ENCODE data around the gene NGEF.
"Not testable (repeated sequence)": the region's sequence is repeated elsewhere in the genome, so short reads cannot be mapped to it uniquely, and the experiment has no call there.

Gene NGEF

DNA sequence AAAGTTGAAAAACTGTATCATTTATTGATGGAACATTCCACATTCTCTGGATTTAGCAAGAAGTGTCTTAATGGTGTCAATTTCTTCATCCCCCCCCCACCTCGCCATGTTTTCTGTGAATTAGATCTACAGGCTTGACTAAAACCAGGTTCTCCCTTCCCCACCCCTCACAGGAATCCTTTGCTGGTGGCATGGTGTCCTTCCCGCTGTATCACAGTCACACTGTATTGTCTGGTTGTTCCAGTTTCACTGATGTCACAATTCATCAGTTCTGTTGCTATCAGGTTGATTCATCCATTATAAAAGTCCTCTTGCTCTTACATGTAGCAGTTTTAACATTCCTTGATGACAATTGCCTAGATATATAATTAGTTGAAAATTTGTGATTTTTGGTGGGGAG is 149.1 kb downstream of the NGEF start:
- DNase-seq: no peak

DNA sequence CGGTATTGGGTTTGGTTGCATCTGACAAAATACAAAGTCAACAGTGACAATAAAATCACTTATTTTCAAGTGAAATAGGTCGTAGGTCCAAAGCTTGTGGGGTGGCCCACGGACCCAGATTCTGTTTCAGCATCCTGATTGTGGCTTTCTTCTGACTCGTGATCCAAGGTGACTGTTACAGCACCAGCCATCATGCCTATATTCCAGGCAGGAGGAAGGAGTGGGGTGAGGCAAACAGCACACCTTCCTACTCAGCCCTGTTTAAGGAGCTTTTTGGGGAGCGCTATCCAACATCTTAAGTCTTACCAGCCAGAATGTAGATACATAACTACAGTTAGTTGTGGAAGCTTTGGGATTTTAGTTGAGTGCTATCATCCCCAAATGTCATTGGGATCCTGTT is 151.7 kb downstream of the NGEF start:
- no peak for DNase-seq

DNA sequence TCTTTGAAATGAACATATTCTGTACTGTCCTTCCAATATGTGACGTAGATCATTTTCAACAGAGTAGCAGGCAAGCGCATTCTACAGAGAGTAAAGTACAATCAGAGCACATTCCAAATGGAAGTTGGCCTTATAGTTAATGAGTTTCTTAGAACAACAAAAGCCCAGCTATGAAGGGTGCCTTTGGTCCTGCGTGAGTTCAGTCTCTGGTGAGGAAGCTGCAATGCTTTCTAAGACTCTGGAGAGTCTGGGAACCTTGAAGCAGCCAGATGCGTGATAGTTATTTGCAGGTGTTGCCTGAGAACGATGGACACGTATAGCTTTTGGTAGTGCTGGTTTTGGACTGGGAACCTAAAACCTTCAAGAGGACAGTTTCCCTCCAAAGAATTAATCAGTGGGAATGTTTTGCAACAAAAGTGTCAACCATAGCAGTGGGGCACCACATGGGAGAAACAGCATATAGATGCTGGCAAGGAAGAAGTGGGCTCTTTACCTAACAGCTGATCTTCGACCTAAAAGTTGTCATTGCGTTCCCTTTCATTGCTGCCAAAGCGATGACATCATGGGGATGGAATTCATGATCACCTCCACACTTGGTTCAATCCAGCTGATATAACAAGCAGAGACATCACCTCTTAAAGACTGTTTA is 152.3 kb downstream of the NGEF start:
- peak; percentile 15 for DNase-seq

DNA sequence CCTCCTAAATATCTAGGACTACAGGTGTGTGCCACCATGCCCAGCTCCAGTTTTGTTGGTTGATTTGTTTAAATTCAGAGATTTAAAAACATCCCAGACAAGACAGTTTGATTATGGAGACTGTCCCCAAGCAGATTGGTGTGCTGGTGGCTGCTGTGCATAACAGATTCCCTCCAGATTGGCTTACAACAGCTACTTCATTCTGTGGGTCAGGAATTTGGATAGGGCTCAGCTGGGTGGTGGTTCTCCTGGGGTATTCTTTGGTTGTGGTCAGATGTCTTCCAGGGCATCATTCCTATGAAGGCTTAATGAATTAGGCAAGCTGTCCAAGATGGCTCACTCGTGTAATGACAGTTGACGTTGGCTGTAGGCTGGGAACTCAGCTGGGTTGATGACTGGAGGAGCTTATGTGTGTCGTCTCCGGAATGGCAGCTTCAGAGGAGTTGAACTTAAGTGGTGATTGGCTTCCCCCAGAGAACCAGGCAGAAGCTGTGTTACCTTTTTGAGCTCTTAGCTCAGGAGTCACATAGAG is 153.6 kb downstream of the NGEF start:
- no peak for DNase-seq

DNA sequence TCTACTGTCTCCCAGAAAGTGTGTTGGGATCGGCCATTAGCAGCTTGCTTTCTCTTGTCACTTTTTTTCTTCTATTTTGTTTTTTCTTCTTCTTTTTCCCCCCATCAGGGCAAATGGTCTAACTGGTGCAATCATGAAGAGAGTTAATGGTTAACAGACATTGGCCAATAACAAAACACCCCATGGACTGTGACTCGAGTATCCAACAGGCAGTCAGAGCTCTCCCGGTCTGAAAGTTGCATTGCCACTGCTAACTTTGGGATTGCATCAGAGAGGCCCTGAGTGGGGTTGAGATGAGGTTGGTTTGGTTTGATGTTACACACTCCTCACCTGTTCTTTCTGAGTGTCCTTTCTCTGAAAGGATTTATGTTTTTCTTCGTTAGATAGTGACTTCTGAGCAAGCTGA is 155.9 kb downstream of the NGEF start:
- no peak for DNase-seq

DNA sequence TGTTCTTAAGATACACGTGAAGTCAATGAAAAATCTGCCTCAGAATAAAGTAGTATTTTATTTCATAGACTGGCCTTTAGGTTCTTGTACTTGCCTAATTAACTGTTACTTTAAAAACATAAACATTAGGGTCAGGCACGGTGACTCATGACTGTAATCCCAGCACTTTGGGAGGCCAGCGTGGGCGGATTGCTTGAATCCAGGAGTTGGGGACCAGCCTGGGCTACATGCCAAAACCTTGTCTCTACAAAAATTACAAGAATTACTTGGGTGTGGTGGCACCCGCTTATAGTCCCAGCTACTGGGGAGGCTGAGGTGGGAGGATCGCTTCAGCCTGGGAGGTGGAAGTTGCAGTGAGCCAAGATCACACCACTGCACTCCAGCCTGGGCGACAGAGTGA is 159.0 kb downstream of the NGEF start:
- DNase-seq: peak; percentile 89

DNA sequence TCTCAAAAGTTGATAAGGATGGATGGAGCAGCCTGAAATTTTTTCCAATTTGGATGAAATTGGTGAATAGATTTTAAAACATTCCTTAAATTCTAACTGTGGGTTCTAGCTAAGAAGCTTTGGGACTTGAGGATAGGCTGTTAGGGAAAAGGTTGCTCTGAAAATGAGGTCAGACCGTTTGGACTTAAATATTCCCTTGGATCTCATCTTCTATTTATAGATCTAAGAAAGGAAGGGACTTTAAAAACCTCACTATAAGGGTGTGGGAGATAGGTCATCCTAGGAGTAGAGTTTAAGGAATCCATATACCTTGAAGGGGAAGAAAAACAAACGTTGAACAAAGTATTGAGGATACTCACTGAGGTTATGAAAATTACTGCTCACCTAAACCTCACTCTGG is 160.4 kb downstream of the NGEF start:
- DNase-seq: no peak

DNA sequence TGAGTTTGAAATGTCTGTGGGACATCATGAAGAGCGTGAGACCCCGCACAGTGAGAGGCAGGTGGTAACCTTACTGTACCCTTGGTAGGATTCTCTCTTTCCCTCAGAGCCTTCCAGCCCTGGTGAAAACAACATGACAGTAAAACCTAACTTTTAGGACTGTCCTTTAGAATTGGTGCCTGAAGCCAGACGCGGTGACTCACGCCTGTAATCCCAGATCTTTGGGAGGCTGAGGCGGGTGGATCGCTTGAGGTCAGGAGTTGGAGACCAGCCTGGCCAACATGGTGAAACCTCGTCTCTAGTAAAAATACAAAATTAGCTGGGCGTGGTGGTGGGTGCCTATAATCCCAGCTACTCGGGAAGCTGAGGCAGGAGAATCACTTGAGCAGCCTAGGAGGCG is 161.0 kb downstream of the NGEF start:
- DNase-seq: not testable (repeated sequence)

DNA sequence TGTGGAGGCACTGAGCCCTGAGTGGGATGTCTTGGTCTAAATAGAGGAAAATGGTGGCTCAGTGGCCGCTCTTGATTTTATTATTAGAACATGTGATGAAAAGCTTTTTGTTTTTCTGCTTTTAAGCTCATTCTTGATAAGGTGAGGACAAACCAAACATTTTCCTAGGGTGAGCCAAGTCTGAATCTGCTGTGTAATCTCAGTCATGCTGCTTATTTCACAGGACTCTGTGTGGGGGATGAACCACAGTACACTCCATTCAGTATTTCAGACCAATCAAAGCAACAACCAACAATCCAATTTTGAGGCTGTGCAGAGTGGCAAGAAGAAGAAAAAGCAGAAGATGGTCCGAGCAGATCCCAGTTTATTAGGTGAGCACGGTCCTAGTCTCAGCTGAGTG is 163.0 kb downstream of the NGEF start:
- DNase-seq: no peak

DNA sequence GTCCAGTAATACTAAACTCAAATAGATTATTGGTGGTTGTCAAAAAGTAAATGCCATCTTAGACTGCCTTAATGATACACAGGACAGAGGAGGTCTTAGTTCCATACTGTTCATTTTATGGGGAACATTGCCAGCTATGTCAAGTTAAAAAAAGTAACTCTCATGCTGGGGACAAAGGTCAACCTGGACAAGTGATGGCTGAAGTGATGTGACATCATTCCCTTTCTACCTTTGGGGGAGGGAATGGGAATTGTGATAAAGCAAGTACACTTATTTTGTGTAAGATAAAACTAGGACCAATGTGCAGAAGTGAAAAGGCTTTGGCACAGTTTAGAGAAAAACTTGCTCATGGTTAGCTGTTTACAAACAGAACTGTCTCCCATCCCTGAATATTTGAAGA is 167.0 kb downstream of the NGEF start:
- no peak for DNase-seq

DNA sequence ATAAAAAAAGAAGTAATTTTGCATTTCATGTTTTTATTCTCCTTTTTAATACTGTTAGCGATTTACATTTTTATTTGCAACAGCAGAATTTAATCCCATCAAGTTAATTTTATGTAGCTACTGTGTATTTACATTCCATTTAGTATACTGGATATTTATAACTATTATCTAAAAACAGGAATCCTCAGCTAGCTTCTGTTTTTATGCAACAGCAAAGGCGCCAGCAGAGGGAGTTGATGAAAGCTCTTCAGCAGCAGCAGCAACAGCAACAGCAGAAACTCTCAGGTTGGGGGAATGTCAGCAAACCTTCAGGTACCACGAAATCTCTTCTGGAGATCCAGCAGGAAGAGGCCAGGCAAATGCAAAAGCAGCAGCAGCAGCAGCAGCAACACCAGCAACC is 169.2 kb downstream of the NGEF start:
- DNase-seq: no peak

DNA sequence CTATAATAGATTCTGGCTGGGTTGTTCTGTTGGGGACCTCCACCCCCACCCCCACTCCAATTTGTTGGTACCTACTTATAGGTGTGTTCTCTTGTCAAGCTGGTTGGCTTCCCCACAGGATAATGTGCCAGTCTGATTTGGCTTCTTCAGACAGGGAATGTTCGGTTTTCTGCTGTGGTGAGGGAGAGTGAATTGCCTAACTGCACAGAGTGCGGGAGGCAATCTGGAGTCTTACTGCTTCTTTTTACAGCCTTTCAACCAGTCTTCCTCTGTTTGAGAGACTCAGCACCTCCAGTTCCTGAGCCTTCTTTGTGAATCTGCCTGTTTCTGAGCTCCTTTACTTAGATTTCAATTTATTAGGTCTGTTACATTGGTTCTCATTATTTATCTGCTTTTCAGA is 170.4 kb downstream of the NGEF start:
- DNase-seq: no peak

DNA sequence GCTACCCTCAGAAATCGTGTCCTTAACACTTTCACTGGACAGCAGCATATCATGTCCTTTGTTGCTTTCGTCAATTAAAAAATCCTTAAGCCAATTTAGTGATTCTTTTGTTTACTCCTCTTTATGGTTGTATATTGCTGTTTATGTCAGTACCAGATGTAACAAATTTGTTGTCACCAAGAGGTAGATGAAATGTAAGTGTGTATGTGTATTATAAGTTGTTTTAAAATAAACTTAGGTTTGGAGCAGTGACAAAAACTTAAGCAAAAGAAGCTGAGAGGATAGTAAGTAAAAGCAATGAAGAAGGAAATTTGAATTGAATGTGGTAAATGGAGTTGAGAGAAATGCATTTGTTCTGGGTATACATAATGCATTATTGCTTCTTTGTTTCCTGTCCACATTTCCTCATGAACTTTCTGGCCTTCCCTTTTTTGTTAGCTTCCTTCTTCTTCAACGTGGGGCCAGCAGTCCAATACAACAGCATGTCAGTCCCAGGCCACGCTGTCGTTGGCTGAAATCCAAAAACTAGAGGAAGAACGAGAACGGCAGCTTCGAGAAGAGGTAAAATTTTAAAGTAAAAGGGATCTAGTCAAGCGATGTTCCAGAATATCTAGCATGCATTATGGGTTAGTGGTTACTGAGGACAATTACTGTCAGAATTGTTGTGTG is 173.5 kb downstream of the NGEF start:
- no peak for DNase-seq

DNA sequence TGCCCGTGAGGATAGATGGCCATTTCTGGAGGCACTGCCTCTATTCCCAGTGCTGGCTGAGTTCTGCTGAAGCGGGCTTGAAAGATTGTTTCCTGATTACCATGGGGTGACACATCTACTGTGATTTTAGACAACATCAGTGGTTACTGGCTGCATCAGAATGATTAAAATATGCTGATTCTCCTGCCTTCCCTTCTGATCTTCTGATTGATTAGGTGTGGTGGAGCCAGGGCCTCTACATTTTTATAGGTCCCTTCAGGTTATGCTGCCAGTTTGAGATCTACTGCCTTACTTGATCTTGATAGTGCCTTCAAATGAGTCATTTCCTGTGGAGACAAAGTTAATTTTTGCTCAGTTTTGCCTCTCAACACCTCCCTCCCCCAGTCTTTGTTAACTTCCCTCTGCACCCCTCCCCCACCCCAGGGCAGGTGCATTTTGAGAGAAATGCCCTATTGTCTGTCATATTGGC is 174.6 kb downstream of the NGEF start:
- DNase-seq: peak; percentile 3

DNA sequence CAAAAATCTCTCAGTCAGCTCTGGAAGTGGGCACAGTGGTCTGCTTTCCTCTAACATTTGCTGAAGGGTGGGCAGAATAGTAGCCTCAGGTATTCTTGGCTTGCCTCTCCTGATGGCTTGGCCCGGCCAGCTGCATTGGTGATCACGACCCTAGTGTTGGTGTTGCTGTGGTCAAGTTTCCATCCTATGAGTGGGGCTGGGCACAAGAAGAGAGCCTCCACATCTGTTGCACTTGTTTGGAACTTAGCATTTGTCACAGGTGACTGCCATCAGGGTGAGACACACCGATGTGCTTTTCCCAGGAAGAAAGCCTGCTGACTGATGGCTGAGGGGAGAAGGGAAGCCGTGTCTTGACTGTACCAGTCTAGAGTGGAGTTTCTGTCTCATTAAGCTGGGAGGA is 176.1 kb downstream of the NGEF start:
- no peak for DNase-seq

DNA sequence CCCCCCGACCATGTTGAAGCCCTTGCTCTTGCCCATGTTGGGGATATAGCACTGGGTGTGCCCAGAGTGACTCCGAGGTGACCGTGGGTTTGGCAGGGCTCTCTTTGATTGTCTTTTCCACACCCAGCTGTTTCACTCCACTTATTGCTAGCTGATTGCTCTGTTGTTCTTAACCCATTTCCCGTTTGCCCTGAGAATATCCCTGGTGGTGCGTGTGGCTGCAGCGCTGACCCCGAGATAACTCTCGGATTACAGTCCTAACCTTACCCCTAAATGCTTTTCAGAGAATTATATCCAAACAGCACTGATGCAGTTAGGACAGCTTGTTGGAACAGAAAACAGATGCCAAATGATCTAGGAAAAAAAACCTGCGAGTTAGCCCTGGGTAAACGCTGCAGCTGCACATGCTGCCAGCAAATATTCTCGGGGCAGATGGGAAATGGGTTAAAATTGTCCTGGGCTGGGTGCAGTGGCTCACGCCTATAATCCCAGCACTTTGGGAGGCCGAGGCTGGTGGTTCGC is 177.3 kb downstream of the NGEF start:
- no peak for DNase-seq

DNA sequence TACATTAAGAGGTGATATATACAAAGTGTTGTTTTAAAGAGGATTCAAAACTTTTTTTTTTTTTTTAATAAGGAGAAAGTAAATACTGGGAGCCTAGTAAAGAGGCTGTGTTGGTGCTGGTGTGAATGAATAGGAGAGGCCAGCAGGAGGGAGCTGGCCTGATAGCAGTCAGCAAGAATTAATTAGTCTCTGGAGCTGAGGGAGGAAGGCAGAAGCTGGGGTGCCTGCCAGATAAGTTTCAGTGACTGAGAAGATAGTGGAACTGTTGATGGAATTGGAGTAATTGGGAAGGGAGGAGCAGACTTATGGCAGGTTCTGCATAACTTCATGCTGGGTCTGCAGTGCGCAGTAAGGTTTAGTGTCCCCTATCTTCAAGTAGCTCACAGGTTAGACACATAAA is 179.2 kb downstream of the NGEF start:
- no peak for DNase-seq

DNA sequence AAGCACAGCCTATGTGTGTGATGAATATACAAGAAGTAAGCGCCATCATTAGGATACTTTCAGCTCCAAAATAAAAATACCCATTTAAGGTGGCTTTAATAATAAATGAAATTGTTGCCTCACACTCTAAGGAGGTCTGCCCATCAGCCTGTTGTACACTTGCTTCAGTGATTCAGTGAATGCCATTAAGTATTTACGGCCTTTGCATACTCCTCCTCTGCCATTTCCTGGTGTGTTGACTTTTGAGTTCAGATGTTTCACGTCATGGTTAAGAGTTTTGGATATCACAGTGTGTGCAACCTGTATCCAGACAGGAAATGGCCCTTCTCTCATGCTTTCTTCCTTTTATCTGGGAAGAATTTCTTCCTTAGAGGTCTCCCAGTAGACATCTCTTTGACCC is 181.6 kb downstream of the NGEF start:
- DNase-seq: no peak

DNA sequence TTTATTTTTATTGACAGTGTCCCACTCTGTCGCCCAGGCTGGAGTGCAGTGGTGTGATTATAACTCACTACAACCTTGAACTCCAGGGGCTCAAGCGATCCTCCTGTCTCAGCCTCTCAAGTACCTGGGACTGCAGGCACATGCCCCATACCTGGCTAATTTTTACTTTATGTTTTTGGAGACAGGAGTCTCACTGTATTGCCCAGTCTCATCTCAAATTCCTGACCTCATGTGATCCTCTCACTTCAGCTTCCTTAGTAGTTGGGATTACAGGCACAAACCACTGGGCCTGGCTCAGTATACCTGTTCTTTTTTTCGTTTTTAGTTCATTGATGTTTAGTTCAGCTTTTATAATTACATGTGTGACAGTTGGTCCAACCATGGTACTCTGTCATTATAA is 183.1 kb downstream of the NGEF start:
- no peak for DNase-seq
